ENCODE measurements around the gene USP15. TPM values are rescaled to one million over a fixed set of nuclear protein-coding genes. Genes with fewer than 3 reads are reported as not detected.

USP15 gene
- total RNA-seq, 1 donor from 2014 or later: 50.2 TPM

DNA sequence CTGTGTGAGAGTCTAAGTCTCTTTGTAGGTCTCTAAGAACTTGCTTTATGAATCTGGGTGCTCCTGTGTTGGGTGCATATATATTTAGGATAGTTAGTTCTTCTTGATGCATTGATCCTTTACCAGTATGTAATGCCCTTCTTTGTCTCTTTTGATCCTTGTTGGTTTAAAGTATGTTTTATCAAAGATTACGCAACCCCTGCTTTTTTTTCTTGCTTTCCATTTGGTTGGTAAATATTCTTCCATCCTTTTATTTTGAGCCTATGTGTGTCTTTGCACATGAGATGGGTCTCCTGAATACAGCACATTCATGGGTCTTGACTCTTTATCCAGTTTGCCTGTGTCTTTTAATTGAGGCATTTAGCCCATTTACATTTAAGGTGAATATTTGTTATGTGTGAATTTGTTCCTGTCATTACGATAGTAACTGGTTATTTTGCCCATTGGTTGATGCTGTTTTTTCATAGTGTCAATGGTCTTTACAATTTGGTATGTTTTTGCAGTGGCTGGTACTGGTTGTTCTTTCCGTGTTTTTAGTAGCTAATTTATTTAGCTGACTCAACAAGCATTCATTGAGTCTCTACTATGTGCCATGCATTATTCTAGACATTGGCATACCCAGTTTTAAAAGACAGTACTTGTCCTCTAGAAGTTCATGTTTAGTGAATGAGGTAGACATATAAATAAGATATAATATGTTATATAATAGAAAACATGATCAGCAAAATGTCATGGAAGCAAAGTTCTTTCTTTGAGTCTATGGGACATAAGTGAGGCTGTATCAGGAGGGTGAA, 108.4 kb downstream of the USP15 start:
- DNase-seq (ENCODE audit: low read depth): peak; percentile 2

DNA sequence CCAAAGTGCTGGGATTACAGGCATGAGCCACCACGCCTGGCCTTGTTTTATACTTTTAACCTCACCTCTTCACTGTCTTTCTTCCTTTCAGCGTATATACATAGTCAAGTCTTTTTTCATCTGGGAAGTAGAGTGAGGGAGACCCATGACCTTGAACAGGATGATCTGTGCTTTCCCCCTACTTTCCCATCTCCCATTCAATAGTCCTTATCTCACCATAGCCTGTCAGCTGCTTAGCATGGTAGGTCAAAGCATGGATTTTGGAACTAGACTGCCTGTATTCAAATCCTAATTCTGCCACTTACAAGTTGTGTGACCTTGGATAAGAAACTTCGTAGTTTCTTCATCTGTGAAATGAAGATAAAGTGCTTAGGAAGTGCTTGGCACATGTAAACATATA, 110.0 kb downstream of the USP15 start:
- no peak for DNase-seq (ENCODE audit: low read depth)

DNA sequence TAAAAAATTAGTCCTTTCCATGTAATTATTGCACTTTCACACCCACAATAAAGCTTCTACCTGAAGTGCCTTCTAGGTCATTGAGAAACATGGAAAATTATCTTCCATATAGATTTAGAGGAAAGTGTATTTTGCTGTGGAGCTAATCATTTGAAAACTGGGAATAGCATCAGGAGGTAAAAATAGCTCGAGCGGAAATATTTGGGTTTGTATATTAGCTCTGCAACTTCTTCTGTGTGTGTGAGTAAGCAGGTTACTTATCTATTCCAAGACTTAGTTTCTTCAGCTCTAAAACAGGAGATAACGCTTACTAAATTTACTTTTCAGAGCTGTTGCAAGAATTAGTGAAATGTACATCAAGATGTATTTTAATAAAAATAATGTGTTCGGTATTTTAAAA, 111.5 kb downstream of the USP15 start:
- DNase-seq (ENCODE audit: low read depth): no peak

DNA sequence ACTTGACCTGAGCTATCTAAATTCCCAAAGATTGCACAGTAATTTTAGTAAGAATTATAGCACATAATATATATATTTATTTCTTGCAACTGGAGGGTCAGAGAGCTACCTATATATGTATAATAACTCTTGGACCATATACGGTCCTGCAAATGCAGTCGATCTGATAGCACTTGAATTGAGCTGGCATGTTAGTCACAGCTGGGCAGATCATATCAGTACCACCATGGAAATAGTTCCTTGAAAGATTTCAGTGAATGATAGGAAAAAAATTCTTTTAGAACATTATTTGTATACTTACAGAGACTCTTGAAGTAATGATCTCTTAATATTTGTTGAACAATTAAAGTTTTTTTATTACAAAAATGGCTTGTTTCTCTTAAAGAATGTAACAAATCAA, 111.9 kb downstream of the USP15 start:
- no peak for DNase-seq (ENCODE audit: low read depth)

DNA sequence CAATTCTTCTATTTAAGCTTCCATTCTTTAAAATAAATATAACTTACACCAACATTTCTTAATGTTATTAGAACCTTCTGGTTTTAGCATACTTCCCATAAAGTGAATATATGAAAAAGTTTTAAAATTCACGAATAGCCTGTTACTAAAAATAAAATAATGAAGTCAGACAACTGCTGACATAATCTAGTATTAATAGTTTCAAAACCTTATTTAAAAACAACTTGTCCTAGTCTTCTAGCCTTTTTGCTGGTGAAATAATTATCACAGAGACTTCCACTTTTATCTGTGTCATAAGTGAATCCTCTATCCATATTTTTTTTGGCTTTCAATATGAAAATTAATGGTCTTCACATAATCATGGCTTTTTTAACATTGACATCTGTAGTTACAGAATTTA, 112.6 kb downstream of the USP15 start:
- DNase-seq (ENCODE audit: low read depth): peak; percentile 14

DNA sequence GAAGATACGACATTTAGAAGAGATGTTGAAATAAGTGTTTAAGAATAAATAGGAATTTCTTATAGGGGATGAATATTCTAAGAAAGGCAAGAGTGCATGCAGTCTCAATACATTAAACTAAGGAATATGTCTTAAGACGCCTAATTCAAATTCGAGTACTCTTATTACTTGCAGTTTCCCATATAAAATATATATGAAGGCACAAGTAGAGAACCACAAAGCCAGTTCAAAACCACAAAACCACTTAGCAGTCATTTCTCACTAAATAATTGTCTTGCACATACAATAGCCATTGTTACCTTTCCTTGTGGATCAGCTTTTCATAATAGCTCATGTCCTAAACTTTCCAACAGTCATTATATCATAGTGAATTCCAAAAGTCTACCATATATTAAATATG, 115.4 kb downstream of the USP15 start:
- DNase-seq (ENCODE audit: low read depth): no peak

DNA sequence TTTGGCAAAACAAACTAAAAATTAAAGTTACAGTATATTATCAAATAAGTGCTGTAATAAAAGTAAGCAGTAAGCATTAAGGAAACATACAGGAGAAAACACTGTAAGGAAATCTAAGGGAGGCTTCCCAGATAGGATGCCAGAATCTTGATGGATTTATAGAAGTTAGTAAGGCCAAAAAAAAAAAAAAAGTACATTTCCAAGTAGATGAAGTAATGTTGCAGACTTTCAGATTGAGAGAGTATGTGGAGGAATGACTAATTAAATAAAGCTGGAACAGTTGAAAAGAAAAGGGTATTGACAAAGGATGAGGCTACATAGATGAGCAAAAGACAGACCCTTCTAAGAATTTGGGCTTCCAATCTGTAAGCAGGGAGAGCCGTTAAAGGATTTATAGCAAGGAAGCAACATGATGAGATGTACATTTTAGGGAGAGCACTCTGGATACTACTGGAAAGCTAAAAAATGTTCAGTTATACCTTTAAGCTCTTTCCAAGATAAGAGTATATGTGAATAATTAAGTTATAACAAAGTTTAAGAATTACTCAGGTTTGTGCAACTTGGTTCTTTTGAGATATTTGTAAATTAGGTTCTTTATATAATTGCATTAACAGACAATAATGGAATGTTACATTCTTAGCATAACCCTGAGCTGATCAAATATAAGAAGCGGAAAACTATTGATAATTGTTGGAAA, 119.0 kb downstream of the USP15 start:
- no peak for DNase-seq (ENCODE audit: low read depth)

DNA sequence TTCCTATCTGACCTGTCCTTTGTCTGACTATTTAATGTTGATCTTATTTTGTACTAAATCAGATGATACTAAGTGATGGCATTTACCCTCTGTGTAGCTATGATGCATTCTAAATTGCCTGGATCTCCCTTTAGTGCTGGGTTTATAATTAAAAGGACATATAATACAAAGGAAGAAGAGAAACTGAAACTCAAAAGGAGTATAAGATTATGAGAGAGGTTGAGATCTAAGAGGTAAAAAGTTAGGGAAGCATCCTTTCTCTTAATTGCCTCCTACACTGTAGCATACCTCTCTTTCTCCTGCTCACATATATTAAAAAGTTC, 119.5 kb downstream of the USP15 start:
- no peak for DNase-seq (ENCODE audit: low read depth)

DNA sequence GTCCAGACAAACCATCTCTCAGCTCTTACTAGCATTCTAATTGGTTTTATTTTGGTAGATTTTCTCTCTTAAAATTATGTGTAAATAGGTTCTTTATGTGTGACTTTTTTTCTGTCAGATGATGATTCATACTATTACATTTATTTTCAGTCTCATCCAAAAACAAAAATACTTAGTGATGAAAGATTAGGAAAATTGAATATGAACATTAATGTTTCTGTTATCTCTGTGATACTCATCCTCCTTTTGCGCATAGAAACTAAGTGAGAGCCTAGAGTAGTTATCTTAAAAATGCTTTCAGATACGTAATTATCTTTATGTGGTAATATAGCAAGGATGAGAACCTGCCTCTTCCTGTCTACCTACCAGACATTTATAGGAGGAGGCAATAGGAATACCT, 122.3 kb downstream of the USP15 start:
- DNase-seq (ENCODE audit: low read depth): no peak

DNA sequence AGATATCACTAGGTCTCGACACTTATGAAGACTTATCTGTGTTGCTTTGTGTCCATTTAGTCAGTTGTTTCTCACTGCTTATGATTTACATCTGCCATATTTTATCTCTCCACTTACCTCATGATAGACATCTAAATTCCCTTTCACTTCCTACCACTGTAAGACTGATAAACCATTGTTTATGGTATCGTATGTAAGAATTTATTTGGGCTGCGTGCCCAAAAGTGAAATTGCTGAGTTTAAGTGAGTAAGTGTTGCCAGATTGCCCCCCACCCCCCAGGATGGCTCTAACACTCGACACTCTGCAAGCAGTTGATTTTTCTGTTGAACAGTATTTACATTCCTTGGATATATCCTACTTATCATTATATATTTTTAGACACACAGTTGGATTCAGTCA, 136.5 kb downstream of the USP15 start:
- DNase-seq (ENCODE audit: low read depth): no peak

DNA sequence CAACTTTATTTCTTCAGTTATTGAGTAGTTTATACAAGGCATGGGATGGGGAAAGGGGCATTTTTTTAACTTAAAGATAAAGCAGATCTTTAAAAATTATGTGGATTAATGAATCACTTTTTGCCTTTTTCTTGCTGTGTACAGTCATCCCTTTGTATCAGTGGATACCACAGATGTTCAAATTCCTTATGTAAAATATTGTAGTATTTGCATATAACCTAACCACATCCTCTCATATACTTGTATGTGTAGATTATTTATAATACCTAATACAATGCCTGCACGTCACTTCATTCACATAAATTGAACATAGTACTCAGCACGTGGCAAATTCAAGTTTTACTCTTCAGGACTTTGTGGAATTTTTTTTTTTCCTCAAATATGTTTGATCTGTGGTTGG, 139.9 kb downstream of the USP15 start:
- no peak for DNase-seq (ENCODE audit: low read depth)

DNA sequence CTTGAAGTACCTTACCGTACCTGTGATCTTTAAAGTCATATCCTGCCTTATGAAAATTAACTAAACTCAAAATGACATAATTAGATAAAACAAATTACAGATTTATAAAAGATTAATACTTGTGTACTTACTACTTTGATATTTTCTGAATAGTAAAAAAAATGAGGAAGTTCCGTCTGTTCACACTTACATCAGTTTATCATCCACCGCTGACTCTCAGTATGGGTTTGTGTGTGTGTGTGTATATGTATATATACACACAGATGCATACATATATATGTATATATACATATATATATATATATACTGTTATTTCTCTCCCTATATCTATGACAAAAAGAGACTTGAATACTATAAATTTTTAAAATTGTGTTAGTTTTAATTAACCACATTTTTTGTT, 141.4 kb downstream of the USP15 start:
- no peak for DNase-seq (ENCODE audit: low read depth)

DNA sequence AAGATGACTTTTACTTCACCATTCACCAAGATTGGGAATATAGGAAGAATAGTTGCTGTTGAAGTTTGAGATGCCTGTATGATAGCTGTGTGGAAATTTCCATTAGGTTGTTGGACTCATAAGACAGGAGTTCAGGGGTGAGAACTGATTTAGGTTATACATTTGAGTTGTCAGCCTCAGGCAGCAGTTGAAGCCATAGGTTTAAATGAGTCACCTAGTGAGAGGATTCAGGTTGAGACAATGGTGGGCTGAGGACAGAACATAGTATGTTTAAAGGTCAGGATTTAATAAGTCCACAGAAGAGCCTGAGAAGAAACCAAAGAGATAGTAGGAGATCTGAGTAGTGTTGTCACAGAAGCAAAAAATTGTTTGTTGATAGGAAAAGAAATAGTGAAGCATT, 142.8 kb downstream of the USP15 start:
- no peak for DNase-seq (ENCODE audit: low read depth)

DNA sequence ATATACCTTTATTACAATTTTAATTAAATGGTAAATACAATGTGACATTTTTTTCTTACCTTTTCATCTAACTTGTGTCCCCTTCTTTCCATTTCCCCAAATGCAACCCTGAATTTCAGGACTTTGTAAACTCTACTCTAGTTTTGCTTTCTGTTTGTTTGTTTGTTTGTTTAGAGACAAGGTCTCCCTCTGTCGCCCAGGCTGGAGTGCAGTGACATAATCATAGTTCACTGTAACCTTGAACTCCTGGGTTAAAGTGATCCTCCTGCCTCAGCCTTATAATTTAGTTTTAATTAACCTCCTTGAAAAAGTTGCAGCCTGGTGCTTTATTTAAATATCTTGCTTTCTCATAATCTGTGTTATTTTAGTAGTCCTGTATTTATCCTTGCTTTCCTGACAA, 147.4 kb downstream of the USP15 start:
- no peak for DNase-seq (ENCODE audit: low read depth)

DNA sequence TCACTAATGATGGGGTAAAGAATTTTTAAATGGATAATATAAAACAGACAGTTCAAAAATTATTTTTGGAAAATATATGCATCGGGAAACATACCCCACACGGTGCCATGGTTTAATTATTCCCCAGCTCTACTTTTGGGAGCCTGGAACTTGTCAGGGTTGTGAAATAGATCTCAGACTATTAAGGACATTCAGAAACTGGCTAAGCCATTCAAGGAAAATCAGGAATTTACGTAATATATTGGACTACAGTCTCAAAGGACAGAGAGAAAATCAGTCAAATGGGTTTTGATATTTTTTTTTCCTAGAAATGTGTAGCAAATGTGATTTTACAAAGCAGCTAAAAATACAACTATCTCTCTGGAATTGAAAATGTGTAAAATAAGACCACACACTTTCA, 148.9 kb downstream of the USP15 start:
- DNase-seq (ENCODE audit: low read depth): no peak

DNA sequence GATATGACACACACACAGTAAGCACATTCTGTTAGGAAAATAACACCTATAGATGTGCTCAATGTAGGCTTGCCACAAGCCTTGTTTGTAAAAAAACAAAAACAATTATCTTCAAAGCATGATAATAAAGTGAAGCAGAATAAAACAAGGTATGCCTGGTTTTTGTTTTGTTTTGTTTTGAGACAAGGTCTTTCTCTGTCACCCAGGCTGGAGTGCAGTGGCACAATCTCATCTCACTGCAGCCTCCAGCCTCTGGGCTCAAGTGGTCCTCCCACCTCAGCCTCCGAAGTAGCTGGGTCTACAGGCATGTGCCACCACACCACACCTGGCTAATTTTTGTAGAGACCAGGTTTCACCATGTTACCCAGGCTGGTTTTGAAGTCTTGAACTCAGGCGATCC, 154.0 kb downstream of the USP15 start:
- DNase-seq (ENCODE audit: low read depth): no peak

DNA sequence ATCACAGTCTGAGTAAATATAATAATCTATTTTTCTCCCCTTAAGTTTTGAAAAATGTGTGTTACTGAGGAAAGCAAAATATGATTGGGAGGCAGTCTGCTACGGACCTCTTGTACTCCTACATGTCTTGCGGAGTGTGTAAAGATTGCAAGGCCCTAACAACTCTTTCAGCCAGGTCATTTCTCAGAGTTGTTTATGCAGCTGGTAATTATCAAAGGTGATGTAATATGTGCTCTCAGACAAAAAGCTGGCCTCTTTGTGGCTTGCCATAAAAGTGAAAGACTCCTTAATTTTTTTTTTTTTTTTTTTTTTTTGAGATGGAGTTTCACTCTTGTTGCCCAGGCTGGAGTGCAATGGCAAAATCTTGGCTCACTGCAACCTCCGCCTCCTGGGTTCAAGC, 165.9 kb downstream of the USP15 start:
- no peak for DNase-seq (ENCODE audit: low read depth)

DNA sequence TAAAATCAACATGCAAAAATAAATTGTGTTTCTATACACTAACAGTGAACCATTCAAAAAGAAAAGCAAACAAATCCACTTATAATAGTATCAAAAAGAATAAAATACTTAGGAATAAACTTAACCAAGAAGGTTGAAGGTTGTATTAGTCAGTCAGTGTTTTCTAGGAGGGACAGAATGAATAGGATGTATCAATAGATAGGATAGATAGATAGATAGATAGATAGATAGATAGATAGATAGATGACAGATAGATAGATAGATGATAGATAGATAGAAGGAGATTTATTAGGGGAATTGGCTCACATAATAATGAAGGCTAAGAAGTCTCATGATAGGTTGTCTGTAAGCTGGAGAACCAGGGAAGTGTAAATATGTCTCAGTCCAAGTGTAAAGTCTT, 169.3 kb downstream of the USP15 start:
- no peak for DNase-seq (ENCODE audit: low read depth)

DNA sequence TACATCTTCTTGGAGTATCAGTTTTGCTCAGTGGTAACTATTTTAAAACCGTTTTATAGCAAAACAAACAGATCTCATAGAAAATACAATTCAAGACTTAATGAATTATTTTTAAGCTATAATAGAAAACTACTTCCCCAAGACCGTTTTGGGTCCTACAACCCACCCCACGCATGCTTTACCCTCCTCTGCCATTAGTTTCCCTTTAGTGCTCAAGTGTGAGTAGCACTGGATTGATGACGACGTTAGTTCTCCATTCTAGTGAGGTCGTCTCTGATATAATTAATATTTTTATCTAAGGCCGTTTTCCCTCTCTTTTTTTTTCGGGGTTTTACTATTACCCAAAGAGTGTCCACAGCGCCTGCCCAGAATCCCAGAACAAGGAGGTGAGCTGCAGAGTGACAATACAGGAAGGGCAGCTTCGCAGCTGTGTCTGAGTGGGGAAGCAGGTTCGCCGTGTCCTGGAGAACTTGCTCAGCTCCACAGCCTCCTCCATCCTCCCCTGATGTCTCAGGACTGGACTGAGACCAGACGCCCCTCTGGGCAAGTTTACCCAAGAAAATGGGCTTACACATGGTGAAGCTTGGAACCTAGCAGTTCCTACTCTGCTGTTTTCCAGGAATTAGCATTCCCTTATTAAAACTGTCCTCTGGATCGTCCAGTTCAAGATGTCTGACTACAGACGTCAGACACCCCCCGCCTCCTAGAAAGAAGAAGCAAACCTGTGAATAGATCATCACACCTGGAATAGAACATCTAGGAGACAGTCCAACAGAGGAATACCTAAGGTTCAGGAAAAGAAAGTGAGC, 174.5 kb downstream of the USP15 start:
- DNase-seq (ENCODE audit: low read depth): no peak

DNA sequence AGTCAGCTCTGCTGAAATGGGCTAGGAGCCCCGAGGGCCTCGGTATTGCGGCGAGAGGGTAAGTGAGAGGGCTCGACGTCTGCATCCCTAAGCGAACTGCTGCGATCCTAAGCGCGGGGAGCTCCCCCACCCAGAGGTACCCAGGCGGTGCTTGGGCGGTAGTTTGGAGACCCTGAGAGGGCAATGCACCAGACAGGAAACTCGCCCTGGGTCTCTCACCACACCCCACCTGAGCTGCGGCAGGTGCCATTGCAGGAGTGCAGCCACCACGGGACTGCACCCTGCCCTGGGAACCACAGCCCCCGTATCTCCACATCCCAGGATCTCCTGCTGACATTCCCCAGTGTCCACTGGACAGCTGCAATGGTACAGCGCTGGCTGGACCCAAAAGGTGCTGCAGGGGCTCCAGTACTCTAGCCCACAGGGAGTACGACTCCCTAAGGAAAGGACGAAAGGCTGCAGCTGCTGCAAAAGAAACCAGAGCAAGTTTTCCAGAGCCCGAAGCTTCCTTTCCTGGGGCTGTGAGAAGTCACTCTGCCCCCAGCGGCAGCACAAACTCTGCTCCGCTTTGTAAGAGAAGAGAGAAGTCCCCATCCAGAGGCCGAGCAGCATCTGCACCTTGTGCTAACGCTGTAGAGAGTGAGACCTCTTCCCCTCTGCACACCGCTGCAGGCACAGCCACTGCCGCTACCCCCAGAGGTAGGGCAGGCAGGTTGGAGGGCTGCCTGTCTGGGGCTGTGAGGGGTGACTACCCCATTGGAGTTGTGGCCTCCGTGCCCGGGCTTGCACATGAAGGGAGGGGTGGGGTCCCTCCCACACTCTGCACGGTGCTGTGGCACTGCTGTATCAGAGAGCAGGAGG, 175.3 kb downstream of the USP15 start:
- peak; percentile 61 for DNase-seq (ENCODE audit: low read depth)

DNA sequence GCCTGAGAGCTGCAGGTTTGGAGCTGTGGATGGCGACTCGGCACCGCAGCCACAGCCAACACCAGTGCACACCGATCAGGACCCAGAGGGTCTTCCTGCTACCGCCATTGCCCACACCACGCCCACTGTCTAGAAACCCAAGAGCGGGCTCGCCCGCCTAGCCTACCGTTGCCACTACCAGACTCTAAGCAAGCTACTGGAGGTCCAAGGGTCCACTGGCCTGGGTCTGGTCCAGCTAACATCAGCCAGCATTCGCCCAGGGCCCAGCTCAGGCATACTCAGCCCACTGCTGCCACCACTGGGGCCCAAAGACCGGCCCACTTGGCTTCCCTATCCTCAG, 175.9 kb downstream of the USP15 start:
- no peak for DNase-seq (ENCODE audit: low read depth)
